DMS 273 (cell line): ENCODE results near the gene KIT.

Experiments
- DNase-seq: peaks from one replicate; lab custom pipeline; 2025; ENCODE audit not compliant: unreplicated experiment; lab: John Stamatoyannopoulos, UW

The KIT gene

GRCh38 chr4:54659749-54660535 lies 2.2 kb downstream of the KIT start:
- peak; percentile 12 for DNase-seq

- no peak for DNase-seq
Measured at GRCh38 chr4:54660591-54660990, 2.8 kb downstream of the KIT start.

GRCh38 chr4:54661169-54661568 lies 3.4 kb downstream of the KIT start:
- no peak for DNase-seq

- DNase-seq: no peak
Measured at GRCh38 chr4:54661686-54662085, 3.9 kb downstream of the KIT start.

GRCh38 chr4:54662123-54662522 lies 4.4 kb downstream of the KIT start:
- DNase-seq: no peak

- DNase-seq: no peak
Measured at GRCh38 chr4:54662901-54663585, 5.3 kb downstream of the KIT start.

GRCh38 chr4:54664400-54664799 lies 6.6 kb downstream of the KIT start:
- DNase-seq: no peak

GRCh38 chr4:54668014-54668611 lies 10.4 kb downstream of the KIT start:
- no peak for DNase-seq

- no peak for DNase-seq
Measured at GRCh38 chr4:54669831-54670230, 12.1 kb downstream of the KIT start.

GRCh38 chr4:54675721-54676461 lies 18.1 kb downstream of the KIT start:
- no peak for DNase-seq

- DNase-seq: no peak
Measured at GRCh38 chr4:54676658-54677057, 18.9 kb downstream of the KIT start.

GRCh38 chr4:54677416-54677815 lies 19.7 kb downstream of the KIT start:
- no peak for DNase-seq

GRCh38 chr4:54677853-54678650 lies 20.3 kb downstream of the KIT start:
- no peak for DNase-seq

GRCh38 chr4:54678826-54679225 lies 21.1 kb downstream of the KIT start:
- DNase-seq: no peak

- no peak for DNase-seq
Measured at GRCh38 chr4:54679813-54680212, 22.1 kb downstream of the KIT start.

GRCh38 chr4:54683616-54684346 lies 26.0 kb downstream of the KIT start:
- peak; percentile 23 for DNase-seq

- DNase-seq: no peak
Measured at GRCh38 chr4:54685810-54686209, 28.1 kb downstream of the KIT start.

GRCh38 chr4:54687887-54688841 lies 30.4 kb downstream of the KIT start:
- DNase-seq: no peak

- DNase-seq: no peak
Measured at GRCh38 chr4:54695337-54695736, 37.6 kb downstream of the KIT start.
